ENCODE results near the gene PDE8B.

The PDE8B gene

GRCh38 chr5:77174526-77174925 is 36.0 kb upstream of the PDE8B start:
- no peaks in the 10 kb centered on the region for H3K9me3 ChIP-seq (ENCODE audit: insufficient read depth, low read length, severe bottlenecking)
- no peaks in the 10 kb centered on the region for H4K20me1 ChIP-seq (ENCODE audit: insufficient read depth, low read length)
- H3K4me1 ChIP-seq (ENCODE audit: insufficient read depth, low read length) = no peaks in the 10 kb centered on the region
- H3K4me3 ChIP-seq (ENCODE audit: low read depth in 1 of 2, low read length in 2 of 2) = no peak overlapping the region
- no peak for ATAC-seq (ENCODE audit: insufficient read depth, low read depth)
- H3K36me3 ChIP-seq (ENCODE audit: insufficient read depth, low read length) = no peaks in the 10 kb centered on the region
- peaks cover 3% of the 10 kb centered on the region for H3K27me3 ChIP-seq (ENCODE audit: insufficient read depth, low read length, poor library complexity)
- no peak for TF ChIP-seq CTCF (IDR thresholded peaks at IDR 0.05; ENCODE audit: borderline replicate concordance, extremely low read depth, low read length, poor library complexity, severe bottlenecking)
- TF ChIP-seq EZH2 (IDR thresholded peaks at IDR 0.05; ENCODE audit: borderline replicate concordance, low read depth, low read length, severe bottlenecking) = no peak
- H3K4me2 ChIP-seq (ENCODE audit: insufficient read depth, low read length) = no peak overlapping the region
- no peak for DNase-seq
- H2AFZ ChIP-seq (ENCODE audit: low read depth, low read length) = no peak overlapping the region
- no peak overlapping the region for H3K27ac ChIP-seq (ENCODE audit: low read length)
- H3K9ac ChIP-seq (ENCODE audit: low read depth, low read length) = no peak overlapping the region
- no peaks in the 10 kb centered on the region for H3K79me2 ChIP-seq (ENCODE audit: insufficient read depth, low read length)

GRCh38 chr5:77175231-77175630 is 35.2 kb upstream of the PDE8B start:
- Histone ChIP-seq H3K27ac (ENCODE audit: low read length) (no peak overlapping the region), H3K79me2 (ENCODE audit: insufficient read depth, low read length) (no peaks in the 10 kb centered on the region), H2AFZ (ENCODE audit: low read depth, low read length) (no peak overlapping the region), H3K9ac (ENCODE audit: low read depth, low read length) (no peak overlapping the region), H3K36me3 (ENCODE audit: insufficient read depth, low read length) (no peaks in the 10 kb centered on the region), H3K9me3 (ENCODE audit: insufficient read depth, low read length, severe bottlenecking) (no peaks in the 10 kb centered on the region), H3K4me3 (ENCODE audit: low read depth in 1 of 2, low read length in 2 of 2) (no peak overlapping the region), H3K27me3 (ENCODE audit: insufficient read depth, low read length, poor library complexity) (peaks cover 3% of the 10 kb centered on the region), H4K20me1 (ENCODE audit: insufficient read depth, low read length) (no peaks in the 10 kb centered on the region), H3K4me2 (ENCODE audit: insufficient read depth, low read length) (no peak overlapping the region), H3K4me1 (ENCODE audit: insufficient read depth, low read length) (no peaks in the 10 kb centered on the region)
- TF ChIP-seq CTCF (IDR thresholded peaks at IDR 0.05; ENCODE audit: borderline replicate concordance, extremely low read depth, low read length, poor library complexity, severe bottlenecking) = no peak
- no peak for TF ChIP-seq EZH2 (IDR thresholded peaks at IDR 0.05; ENCODE audit: borderline replicate concordance, low read depth, low read length, severe bottlenecking)
- ATAC-seq (ENCODE audit: insufficient read depth, low read depth) (no peak), DNase-seq (no peak)

GRCh38 chr5:77176429-77176828 is 34.1 kb upstream of the PDE8B start:
- TF ChIP-seq CTCF (IDR thresholded peaks at IDR 0.05; ENCODE audit: borderline replicate concordance, extremely low read depth, low read length, poor library complexity, severe bottlenecking) (no peak), EZH2 (IDR thresholded peaks at IDR 0.05; ENCODE audit: borderline replicate concordance, low read depth, low read length, severe bottlenecking) (no peak)
- Histone ChIP-seq H3K27ac (ENCODE audit: low read length) (no peak overlapping the region), H3K4me1 (ENCODE audit: insufficient read depth, low read length) (no peaks in the 10 kb centered on the region), H3K79me2 (ENCODE audit: insufficient read depth, low read length) (no peaks in the 10 kb centered on the region), H3K9me3 (ENCODE audit: insufficient read depth, low read length, severe bottlenecking) (no peaks in the 10 kb centered on the region), H3K4me3 (ENCODE audit: low read depth in 1 of 2, low read length in 2 of 2) (no peak overlapping the region), H3K36me3 (ENCODE audit: insufficient read depth, low read length) (no peaks in the 10 kb centered on the region), H3K9ac (ENCODE audit: low read depth, low read length) (no peak overlapping the region), H3K27me3 (ENCODE audit: insufficient read depth, low read length, poor library complexity) (peaks cover 3% of the 10 kb centered on the region), H4K20me1 (ENCODE audit: insufficient read depth, low read length) (no peaks in the 10 kb centered on the region), H3K4me2 (ENCODE audit: insufficient read depth, low read length) (no peak overlapping the region), H2AFZ (ENCODE audit: low read depth, low read length) (no peak overlapping the region)
- no peak for DNase-seq
- no peak for ATAC-seq (ENCODE audit: insufficient read depth, low read depth)

GRCh38 chr5:77177576-77177975 is 32.9 kb upstream of the PDE8B start:
- Histone ChIP-seq H3K4me3 (ENCODE audit: low read depth in 1 of 2, low read length in 2 of 2) (no peak overlapping the region), H3K27me3 (ENCODE audit: insufficient read depth, low read length, poor library complexity) (peaks cover 3% of the 10 kb centered on the region), H3K9me3 (ENCODE audit: insufficient read depth, low read length, severe bottlenecking) (no peaks in the 10 kb centered on the region), H3K36me3 (ENCODE audit: insufficient read depth, low read length) (no peaks in the 10 kb centered on the region), H4K20me1 (ENCODE audit: insufficient read depth, low read length) (no peaks in the 10 kb centered on the region), H2AFZ (ENCODE audit: low read depth, low read length) (no peak overlapping the region), H3K9ac (ENCODE audit: low read depth, low read length) (no peak overlapping the region), H3K4me1 (ENCODE audit: insufficient read depth, low read length) (no peaks in the 10 kb centered on the region), H3K27ac (ENCODE audit: low read length) (no peak overlapping the region), H3K79me2 (ENCODE audit: insufficient read depth, low read length) (no peaks in the 10 kb centered on the region), H3K4me2 (ENCODE audit: insufficient read depth, low read length) (no peak overlapping the region)
- TF ChIP-seq CTCF (IDR thresholded peaks at IDR 0.05; ENCODE audit: borderline replicate concordance, extremely low read depth, low read length, poor library complexity, severe bottlenecking) = no peak
- no peak for TF ChIP-seq EZH2 (IDR thresholded peaks at IDR 0.05; ENCODE audit: borderline replicate concordance, low read depth, low read length, severe bottlenecking)
- no peak for DNase-seq
- ATAC-seq (ENCODE audit: insufficient read depth, low read depth) = no peak
